Body of pancreas (tissue), 4 donors: ENCODE data around the gene VPS16. TPM values are rescaled to one million over a fixed set of nuclear protein-coding genes. Genes with fewer than 3 reads are reported as not detected.

Source experiments
- ATAC-seq: fragments of 150-250 bp; one replicate; pipeline ENCODE4 v1.9.1; 2016
- DNase-seq, 4 donors: peaks; one replicate each; pipeline ENCODE4 v3.0.0-alpha.2; 2019
- H3K27ac ChIP-seq, 4 donors: fragments of 200-600 bp; sonication (generic); 1 replicate in 3 of 4; 2 replicates in 1 of 4; pipeline versions ENCODE4 v1.5.1 to v1.6.1; 2016 to 2019; ENCODE audit warnings: mild to moderate bottlenecking in 1 of 4, mixed read lengths in 1 of 4, moderate library complexity in 1 of 4
- H3K27me3 ChIP-seq, 2 donors: fragments of 200-600 bp; sonication (generic); one replicate each; pipeline ENCODE4 v1.6.0; 2016; ENCODE audit warnings: mild to moderate bottlenecking in 1 of 2
- H3K36me3 ChIP-seq, 2 donors: fragments of 200-600 bp; sonication (generic); replicated peaks in 1 of 2; 2 replicates each; pipeline ENCODE4 v1.5.1; 2016; ENCODE audit warnings: low read depth in 2 of 2; ENCODE audit not compliant: insufficient read depth in 1 of 2
- H3K4me1 ChIP-seq: fragments of 200-600 bp; sonication (generic); one replicate; pipeline ENCODE4 v1.6.0; 2016
- H3K4me3 ChIP-seq, 2 donors: fragments of 200-600 bp; sonication (generic); 1 replicate in 1 of 2; 2 replicates in 1 of 2; pipeline ENCODE4 v1.5.1; 2016 to 2019
- H3K9me3 ChIP-seq, 3 donors: fragments of 200-600 bp; sonication (generic); 1 replicate in 2 of 3; 2 replicates in 1 of 3; pipeline ENCODE4 v1.5.1; 2016
- POLR2A ChIP-seq, 3 donors: fragments of 450-650 bp; IDR thresholded peaks; one replicate each; pipeline ENCODE4 v1.6.1; 2016; ENCODE audit warnings: antibody characterized with exemption in 3 of 3, mild to moderate bottlenecking in 2 of 3
- WGBS, 2 donors: methylation state at CpG; one replicate each; pipeline ENCODE4 v1.1.5; 2017; 5-methylcytosine and 5-hydroxymethylcytosine counted together
- intact Hi-C: fragments of 100-400 bp; cut with DNase I; formaldehyde crosslinking; loops from one replicate; pipeline ENCODE4 v1.15.1; 2023
- total RNA-seq, 2 donors: library from RNA; depleted of rRNA; stranded (reverse); fragments of >200 nt; gene quantifications; one replicate each; pipeline ENCODE4 v1.1.0, GENCODE V29; 2016
- TF ChIP-seq, protein P1 (sequence below), 7 experiments: fragments of 450-650 bp in 4 of 7; fragments of 200-600 bp in 3 of 7; sonication (generic) in 3 of 7; IDR thresholded peaks; one replicate each; pipeline ENCODE4 v1.5.1; 2016 to 2019; ENCODE audit warnings: antibody characterized with exemption in 7 of 7

VPS16 gene
- total RNA-seq, 2 donors from 2014 or later = 21.3 to 25.4 TPM

DNA sequence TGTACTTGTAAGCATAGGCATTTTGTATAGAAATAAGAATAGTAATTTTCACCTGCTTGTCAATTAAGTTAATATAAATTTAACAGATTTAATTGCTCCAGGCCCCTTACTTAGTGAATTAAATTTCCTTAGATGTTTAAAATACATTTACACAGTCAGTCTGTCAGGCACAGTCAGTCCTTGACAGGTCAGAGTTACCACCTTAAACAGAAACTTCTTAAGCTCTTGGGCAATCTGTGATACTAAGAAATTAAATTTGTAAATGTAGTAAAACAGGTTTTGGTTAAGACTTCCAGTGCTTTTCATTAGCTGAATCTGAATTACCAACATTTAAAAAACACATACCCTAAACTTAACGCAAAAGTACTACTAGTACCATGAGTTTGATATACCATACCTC lies 48.7 kb downstream of the VPS16 start:
- DNase-seq = no peak
- Histone ChIP-seq H3K4me3 (no peak overlapping the region), H3K27ac (no peak overlapping the region), H3K27me3 (no peaks in the 10 kb centered on the region), H3K9me3 (no peaks in the 10 kb centered on the region), H3K4me1 (no peaks in the 10 kb centered on the region), H3K36me3 (no peaks in the 10 kb centered on the region)
- WGBS, 2 donors = 82 to 91% methylated on average over 1 of the region's 1 CpG
- intact Hi-C loops = no loop called here
- no peak for ATAC-seq
- TF ChIP-seq, protein P1, sequence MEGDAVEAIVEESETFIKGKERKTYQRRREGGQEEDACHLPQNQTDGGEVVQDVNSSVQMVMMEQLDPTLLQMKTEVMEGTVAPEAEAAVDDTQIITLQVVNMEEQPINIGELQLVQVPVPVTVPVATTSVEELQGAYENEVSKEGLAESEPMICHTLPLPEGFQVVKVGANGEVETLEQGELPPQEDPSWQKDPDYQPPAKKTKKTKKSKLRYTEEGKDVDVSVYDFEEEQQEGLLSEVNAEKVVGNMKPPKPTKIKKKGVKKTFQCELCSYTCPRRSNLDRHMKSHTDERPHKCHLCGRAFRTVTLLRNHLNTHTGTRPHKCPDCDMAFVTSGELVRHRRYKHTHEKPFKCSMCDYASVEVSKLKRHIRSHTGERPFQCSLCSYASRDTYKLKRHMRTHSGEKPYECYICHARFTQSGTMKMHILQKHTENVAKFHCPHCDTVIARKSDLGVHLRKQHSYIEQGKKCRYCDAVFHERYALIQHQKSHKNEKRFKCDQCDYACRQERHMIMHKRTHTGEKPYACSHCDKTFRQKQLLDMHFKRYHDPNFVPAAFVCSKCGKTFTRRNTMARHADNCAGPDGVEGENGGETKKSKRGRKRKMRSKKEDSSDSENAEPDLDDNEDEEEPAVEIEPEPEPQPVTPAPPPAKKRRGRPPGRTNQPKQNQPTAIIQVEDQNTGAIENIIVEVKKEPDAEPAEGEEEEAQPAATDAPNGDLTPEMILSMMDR (IDR thresholded peaks at IDR 0.05) = no peak
- no peak for TF ChIP-seq POLR2A (IDR thresholded peaks at IDR 0.05)

DNA sequence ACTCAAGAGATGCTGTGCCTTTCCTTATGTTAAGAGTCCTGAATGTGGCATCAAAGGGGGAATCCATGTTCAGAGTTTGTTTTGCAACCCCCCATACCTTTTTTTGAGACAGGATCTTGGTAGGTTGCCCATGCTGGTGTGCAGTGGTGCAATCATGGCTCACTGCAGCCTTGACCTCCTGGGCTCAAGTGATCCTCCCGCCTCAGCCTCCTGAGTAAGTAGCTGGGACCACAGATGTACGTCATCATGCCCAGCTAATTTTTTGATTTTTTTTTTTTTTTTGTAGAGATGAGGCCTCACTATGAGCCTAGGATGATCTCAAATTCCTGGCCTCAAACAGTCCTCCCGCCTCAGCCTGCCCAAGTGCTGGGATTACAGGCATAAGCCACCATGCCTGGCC lies 49.3 kb downstream of the VPS16 start:
- no peak for ATAC-seq
- Histone ChIP-seq H3K27ac (no peak overlapping the region), H3K4me1 (no peaks in the 10 kb centered on the region), H3K4me3 (no peak overlapping the region), H3K36me3 (no peaks in the 10 kb centered on the region), H3K9me3 (no peaks in the 10 kb centered on the region), H3K27me3 (no peaks in the 10 kb centered on the region)
- WGBS, 2 donors = 94 to 95% methylated on average over 3 of the region's 3 CpGs
- DNase-seq = no peak
- intact Hi-C loops = no loop called here
- no peak for TF ChIP-seq POLR2A (IDR thresholded peaks at IDR 0.05)
- TF ChIP-seq, protein P1 (IDR thresholded peaks at IDR 0.05) = no peak

DNA sequence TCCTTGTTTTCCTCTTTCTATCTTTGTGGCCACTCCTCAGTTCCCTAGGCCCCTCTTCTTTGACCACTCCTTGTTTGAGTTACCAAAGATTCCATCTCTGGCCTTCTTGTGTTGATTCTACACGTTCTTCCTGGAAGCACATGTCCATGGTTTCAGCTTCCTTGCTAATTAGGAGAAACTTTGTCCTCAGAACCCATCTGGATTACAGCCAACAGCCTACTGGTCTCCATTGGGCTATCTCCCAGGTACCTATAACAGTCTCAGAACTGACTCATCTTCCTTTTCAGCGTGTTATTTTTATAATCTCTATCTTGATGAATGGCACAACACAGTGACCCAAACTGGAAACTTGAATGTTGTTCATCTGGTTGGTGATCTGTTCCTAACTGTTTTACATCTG lies 50.2 kb downstream of the VPS16 start:
- no peaks in the 10 kb centered on the region for H3K36me3 ChIP-seq
- H3K4me1 ChIP-seq = no peaks in the 10 kb centered on the region
- H3K9me3 ChIP-seq = no peaks in the 10 kb centered on the region
- WGBS, 2 donors = 62 to 71% methylated on average over 2 of the region's 2 CpGs
- DNase-seq = no peak
- no peak overlapping the region for H3K27ac ChIP-seq
- no peaks in the 10 kb centered on the region for H3K27me3 ChIP-seq
- intact Hi-C loops = no loop called here
- ATAC-seq = no peak
- H3K4me3 ChIP-seq = no peak overlapping the region
- TF ChIP-seq, protein P1 (IDR thresholded peaks at IDR 0.05) = no peak
- TF ChIP-seq POLR2A (IDR thresholded peaks at IDR 0.05) = no peak

DNA sequence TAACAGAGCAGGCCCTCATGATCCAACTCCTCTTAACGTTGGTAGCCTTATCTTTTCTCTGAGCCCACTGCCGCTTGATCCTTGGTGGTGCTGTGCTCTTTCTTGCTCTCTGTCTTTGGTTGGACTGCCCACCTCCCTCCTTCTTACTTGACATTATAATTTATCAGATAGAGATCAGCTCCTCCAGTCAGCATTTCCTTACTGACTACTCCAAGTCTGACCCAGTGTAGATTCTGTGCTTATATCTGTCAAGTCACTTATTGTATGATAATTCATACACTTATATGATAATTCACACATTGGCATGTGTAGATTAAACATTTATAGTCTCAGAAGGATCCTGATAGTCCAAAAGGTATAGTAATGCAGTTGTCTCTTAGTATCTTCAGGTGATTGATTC lies 50.8 kb downstream of the VPS16 start:
- intact Hi-C loops = no loop called here
- TF ChIP-seq POLR2A (IDR thresholded peaks at IDR 0.05) = no peak
- TF ChIP-seq, protein P1 (IDR thresholded peaks at IDR 0.05) = no peak
- Histone ChIP-seq H3K36me3 (no peaks in the 10 kb centered on the region), H3K9me3 (no peaks in the 10 kb centered on the region), H3K4me1 (no peaks in the 10 kb centered on the region), H3K27me3 (no peaks in the 10 kb centered on the region), H3K27ac (no peak overlapping the region), H3K4me3 (no peak overlapping the region)
- DNase-seq (no peak), ATAC-seq (no peak)
- WGBS, 2 donors = 80 to 84% methylated on average over 2 of the region's 2 CpGs

DNA sequence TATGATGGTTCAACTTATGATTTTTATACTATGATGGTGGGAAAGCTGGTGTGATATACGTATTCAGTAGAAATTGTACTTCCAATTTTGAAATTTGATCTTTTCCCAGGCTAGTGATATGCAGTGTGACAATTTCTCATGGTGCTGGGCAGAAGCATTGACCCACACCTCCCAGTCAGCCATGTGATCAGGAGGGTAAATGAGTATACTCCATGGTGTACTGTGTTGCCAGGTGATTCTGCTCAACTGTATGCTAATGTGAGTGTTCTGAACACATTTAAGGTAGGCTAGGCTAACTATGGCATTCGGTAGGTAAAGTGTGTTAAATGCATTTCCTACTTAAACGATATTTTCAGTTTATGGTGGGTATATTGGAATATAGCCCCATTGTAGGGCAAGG lies 51.8 kb downstream of the VPS16 start:
- H3K4me1 ChIP-seq = no peaks in the 10 kb centered on the region
- no peaks in the 10 kb centered on the region for H3K27me3 ChIP-seq
- WGBS, 2 donors = 83 to 91% methylated on average over 3 of the region's 3 CpGs
- no peak for DNase-seq
- TF ChIP-seq, protein P1 (IDR thresholded peaks at IDR 0.05) = no peak
- TF ChIP-seq POLR2A (IDR thresholded peaks at IDR 0.05) = no peak
- no peak for ATAC-seq
- H3K27ac ChIP-seq = no peak overlapping the region
- no peaks in the 10 kb centered on the region for H3K9me3 ChIP-seq
- intact Hi-C loops = no loop called here
- no peak overlapping the region for H3K4me3 ChIP-seq
- no peaks in the 10 kb centered on the region for H3K36me3 ChIP-seq
